Tibial nerve (tissue), 4 donors: ENCODE results near the gene GJB5. TPM values are rescaled to one million over a fixed set of nuclear protein-coding genes. Genes with fewer than 3 reads are reported as not detected.

Experiments used
- DNase-seq, 2 donors: peaks; one replicate each; pipeline ENCODE4 v3.0.0-alpha.2; 2019; ENCODE audit warnings: low spot score in 2 of 2
- H3K27ac ChIP-seq, 4 donors: fragments of 200-600 bp; sonication (generic) in 3 of 4; one replicate each; pipeline ENCODE4 v1.5.1; 2017 to 2019; ENCODE audit warnings: mild to moderate bottlenecking in 1 of 4
- H3K27me3 ChIP-seq, 2 donors: fragments of 200-600 bp; sonication (generic) in 1 of 2; one replicate each; pipeline versions ENCODE4 v1.5.1 to v1.6.0; 2017 to 2019
- H3K36me3 ChIP-seq, 3 donors: fragments of 200-600 bp; sonication (generic); one replicate each; pipeline ENCODE4 v1.5.1; 2018 to 2019
- H3K4me1 ChIP-seq, 4 donors: fragments of 200-600 bp; sonication (generic) in 3 of 4; one replicate each; pipeline ENCODE4 v1.5.1; 2017 to 2019
- H3K4me3 ChIP-seq, 4 donors: fragments of 200-600 bp; sonication (generic) in 3 of 4; one replicate each; pipeline ENCODE4 v1.5.1; 2017 to 2019; ENCODE audit warnings: mild to moderate bottlenecking in 1 of 4, moderate library complexity in 1 of 4
- H3K9me3 ChIP-seq, 4 donors: fragments of 200-600 bp; sonication (generic) in 3 of 4; one replicate each; pipeline ENCODE4 v1.5.1; 2017 to 2019
- CTCF ChIP-seq, 5 experiments: fragments of 200-600 bp in 3 of 5; fragments of 450-650 bp in 2 of 5; sonication (generic) in 3 of 5; IDR thresholded peaks; one replicate each; pipeline ENCODE4 v1.5.1; 2016 to 2019; ENCODE audit warnings: antibody characterized with exemption in 5 of 5, mild to moderate bottlenecking in 3 of 5, moderate library complexity in 2 of 5
- EP300 ChIP-seq, 2 donors: sonication (generic); formaldehyde crosslinking; IDR thresholded peaks; one replicate each; pipeline ENCODE4 v1.6.1; 2017; ENCODE audit warnings: antibody characterized with exemption in 2 of 2, mild to moderate bottlenecking in 1 of 2
- POLR2A ChIP-seq, 2 donors: fragments of 450-650 bp; IDR thresholded peaks; one replicate each; pipeline ENCODE4 v1.6.1; 2017; ENCODE audit warnings: antibody characterized with exemption in 2 of 2, mild to moderate bottlenecking in 2 of 2, moderate library complexity in 2 of 2
- WGBS, 2 donors: methylation state at CpG; one replicate each; pipeline ENCODE4 v1.1.5; 2018; 5-methylcytosine and 5-hydroxymethylcytosine counted together
- total RNA-seq, 4 donors: library from RNA; depleted of rRNA; stranded (reverse); fragments of >200 nt; gene quantifications; one replicate each; pipeline ENCODE4 v1.1.0, GENCODE V29; 2016

GJB5 gene
- total RNA-seq, 4 donors from 2014 or later, result 0.22 to 1.0 TPM; not detected in 2

DNA sequence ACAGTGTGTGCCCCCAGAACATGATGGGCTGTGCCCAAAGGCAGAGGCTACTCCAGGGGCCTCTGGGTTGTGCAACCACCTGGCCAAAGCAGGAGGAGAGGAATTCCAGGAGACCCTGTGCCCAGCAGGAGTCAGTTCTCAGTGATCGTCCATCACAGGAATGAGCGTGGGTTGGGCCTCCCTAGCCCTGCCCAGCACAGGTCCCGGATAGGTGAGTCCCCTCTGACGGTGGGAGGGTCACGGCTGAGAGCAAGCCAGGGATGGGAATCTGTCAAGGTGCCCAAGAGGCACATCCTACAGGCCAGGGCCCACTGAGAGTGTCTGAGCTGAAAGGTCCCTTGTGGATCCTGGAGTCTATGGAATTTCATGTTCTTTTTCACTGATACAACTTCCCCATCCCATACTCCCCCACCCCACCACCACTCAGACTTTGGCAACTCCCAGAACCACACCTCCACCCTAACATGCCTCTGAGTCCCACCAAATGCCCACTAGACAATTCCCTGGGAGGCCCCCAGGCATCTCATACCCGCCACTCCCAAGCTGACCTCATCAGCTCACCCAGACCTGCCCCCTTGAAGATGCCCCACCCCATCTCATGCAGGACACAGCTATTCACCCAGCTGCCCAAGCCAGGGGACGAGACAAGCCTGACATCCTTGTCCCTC, 7.8 kb downstream of the GJB5 start:
- no peak for DNase-seq
- no peak for TF ChIP-seq EP300 (IDR thresholded peaks at IDR 0.05)
- no peak for TF ChIP-seq POLR2A (IDR thresholded peaks at IDR 0.05)
- no peak for TF ChIP-seq CTCF (IDR thresholded peaks at IDR 0.05)
- Histone ChIP-seq H3K9me3 (peaks cover 0 to 3% (median 0%) of the 10 kb centered on the region in 4 donors), H3K4me3 (no peak overlapping the region), H3K4me1 (no peaks in the 10 kb centered on the region), H3K36me3 (no peaks in the 10 kb centered on the region), H3K27ac (no peak overlapping the region), H3K27me3 (no peaks in the 10 kb centered on the region)
- WGBS, 2 donors, result 57 to 66% methylated on average over 7 of the region's 7 CpGs

GRCh38 chr1:34763142-34763781, 8.4 kb downstream of the GJB5 start:
- H3K4me3 ChIP-seq, result no peak overlapping the region
- no peak for DNase-seq
- no peaks in the 10 kb centered on the region for H3K4me1 ChIP-seq
- no peak overlapping the region for H3K27ac ChIP-seq
- H3K36me3 ChIP-seq, result no peaks in the 10 kb centered on the region
- peaks cover 0 to 3% (median 0%) of the 10 kb centered on the region in 4 donors for H3K9me3 ChIP-seq
- TF ChIP-seq EP300 (IDR thresholded peaks at IDR 0.05), result no peak
- TF ChIP-seq CTCF (IDR thresholded peaks at IDR 0.05), result no peak
- TF ChIP-seq POLR2A (IDR thresholded peaks at IDR 0.05), result no peak
- WGBS, 2 donors, result 50 to 53% methylated on average over 8 of the region's 8 CpGs
- H3K27me3 ChIP-seq, result no peaks in the 10 kb centered on the region

DNA sequence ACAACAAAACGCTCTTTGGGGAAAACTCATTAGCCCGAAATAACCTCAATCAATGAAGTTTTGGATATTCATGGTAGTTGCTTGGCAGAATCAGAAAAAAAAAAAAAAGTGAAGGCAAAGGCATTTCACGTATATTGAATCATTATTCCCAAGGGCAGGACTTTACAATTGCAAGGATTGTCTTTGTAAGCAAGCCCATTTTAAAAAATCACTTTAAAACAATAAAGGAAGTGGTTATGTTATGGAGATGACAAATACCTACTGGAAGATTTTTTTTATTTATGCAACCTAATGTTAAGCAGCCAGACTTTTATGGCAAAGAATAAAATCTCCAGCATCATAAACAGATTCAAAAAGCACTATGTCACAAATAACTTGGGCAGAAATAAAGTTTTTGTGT, 14.0 kb downstream of the GJB5 start:
- H3K4me1 ChIP-seq, result no peaks in the 10 kb centered on the region
- TF ChIP-seq EP300 (IDR thresholded peaks at IDR 0.05) (no peak), POLR2A (IDR thresholded peaks at IDR 0.05) (no peak), CTCF (IDR thresholded peaks at IDR 0.05) (no peak)
- 46 to 52% methylated on average over 3 of the region's 3 CpGs for WGBS, 2 donors

GRCh38 chr1:34770891-34771504, 16.2 kb downstream of the GJB5 start:
- Histone ChIP-seq H3K4me3 (no peak overlapping the region), H3K27me3 (no peaks in the 10 kb centered on the region), H3K36me3 (no peaks in the 10 kb centered on the region), H3K27ac (no peak overlapping the region), H3K4me1 (no peaks in the 10 kb centered on the region), H3K9me3 (no peaks in the 10 kb centered on the region)
- 81 to 90% methylated on average over 5 of the region's 5 CpGs for WGBS, 2 donors
- TF ChIP-seq POLR2A (IDR thresholded peaks at IDR 0.05), result no peak
- no peak for TF ChIP-seq EP300 (IDR thresholded peaks at IDR 0.05)
- no peak for TF ChIP-seq CTCF (IDR thresholded peaks at IDR 0.05)
- DNase-seq, result no peak

More for the DNA sequence above, 14.0 kb downstream of the GJB5 start:
- DNase-seq, result no peak
- peaks cover 0 to 3% (median 0%) of the 10 kb centered on the region in 4 donors for H3K9me3 ChIP-seq
- no peaks in the 10 kb centered on the region for H3K27me3 ChIP-seq
- H3K36me3 ChIP-seq, result no peaks in the 10 kb centered on the region
- H3K27ac ChIP-seq, result no peak overlapping the region
- H3K4me3 ChIP-seq, result no peak overlapping the region
